SJCRH30 (cell line): Measurements from ENCODE around the gene FXYD6. TPM values are rescaled to one million over a fixed set of nuclear protein-coding genes. Genes with fewer than 3 reads are reported as not detected.

Experiments
- DNase-seq, 2 experiments: peaks; one replicate each; pipeline ENCODE4 v3.0.0-alpha.2; 2015 to 2020
- H3K27ac ChIP-seq: fragments of 250-450 bp; sonication (Bioruptor Pico); 2 replicates; pipeline ENCODE4 v1.5.1; 2020; ENCODE audit warnings: mild to moderate bottlenecking, moderate library complexity
- H3K27me3 ChIP-seq: fragments of 250-450 bp; sonication (Bioruptor Pico); 2 replicates; pipeline ENCODE4 v1.5.1; 2020; ENCODE audit warnings: mild to moderate bottlenecking, moderate library complexity
- H3K36me3 ChIP-seq: fragments of 250-450 bp; sonication (Bioruptor Pico); 2 replicates; pipeline ENCODE4 v1.5.1; 2020; ENCODE audit warnings: mild to moderate bottlenecking, moderate library complexity
- H3K4me1 ChIP-seq: fragments of 250-450 bp; sonication (Bioruptor Pico); 2 replicates; pipeline ENCODE4 v1.5.1; 2020; ENCODE audit warnings: mild to moderate bottlenecking, moderate library complexity
- H3K4me3 ChIP-seq: fragments of 250-450 bp; sonication (Bioruptor Pico); 2 replicates; pipeline ENCODE4 v1.5.1; 2020; ENCODE audit warnings: mild to moderate bottlenecking, moderate library complexity
- H3K9me3 ChIP-seq: fragments of 250-450 bp; sonication (Bioruptor Pico); replicated peaks from 2 replicates; pipeline ENCODE4 v1.5.1; 2020; ENCODE audit warnings: mild to moderate bottlenecking, moderate library complexity
- total RNA-seq: library from RNA; depleted of rRNA; stranded (reverse); fragments of >200 nt; shearing (Covaris generic); gene quantifications from 2 replicates; pipeline ENCODE4 v1.2.3, GENCODE V29; 2014

The FXYD6 gene
- total RNA-seq, 1 experiment from 2014 or later = 90.1 TPM

DNA sequence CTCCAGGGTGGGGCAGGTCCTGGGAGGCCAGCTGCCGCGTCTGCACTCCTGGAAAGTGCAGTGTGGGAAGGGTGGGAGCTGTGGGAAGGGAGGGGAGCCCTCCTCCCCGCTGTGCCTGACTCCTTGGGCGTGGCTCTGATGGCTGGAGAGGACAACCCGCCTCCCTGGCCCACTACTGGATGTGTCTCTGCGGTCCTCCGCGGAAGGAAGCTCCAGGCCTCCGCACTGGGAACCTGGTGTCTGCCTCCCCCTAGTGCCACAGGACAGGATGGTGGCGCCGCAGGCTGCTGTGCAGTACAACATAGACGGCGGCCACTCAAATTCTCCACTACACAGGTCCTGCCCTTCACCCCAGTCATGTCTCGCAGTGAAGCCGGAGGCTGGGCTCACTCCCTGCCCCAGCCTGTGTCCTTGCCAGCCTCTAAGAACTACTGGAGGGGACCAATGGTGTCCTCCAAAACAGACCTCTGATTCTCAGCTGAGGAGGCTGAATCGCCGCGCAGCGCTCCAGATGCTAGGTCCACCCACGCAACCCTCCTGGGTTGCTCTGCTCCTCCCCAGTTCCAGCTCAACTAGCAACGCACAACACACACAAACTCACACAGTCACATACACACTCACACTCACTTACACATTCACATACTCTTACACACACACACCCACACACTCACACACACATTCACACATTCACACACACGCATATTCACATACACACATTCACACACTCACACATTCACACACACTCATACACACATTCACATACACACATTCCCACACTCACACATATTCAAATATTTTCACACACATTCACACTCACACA is 67.0 kb downstream of the FXYD6 start:
- H3K4me3 ChIP-seq = no peak overlapping the region
- no peaks in the 10 kb centered on the region for H3K27me3 ChIP-seq
- H3K4me1 ChIP-seq = no peaks in the 10 kb centered on the region
- H3K9me3 ChIP-seq = no peaks in the 10 kb centered on the region
- peak; percentile 48 to 60 for DNase-seq
- H3K27ac ChIP-seq = no peak overlapping the region
- H3K36me3 ChIP-seq = no peaks in the 10 kb centered on the region

DNA sequence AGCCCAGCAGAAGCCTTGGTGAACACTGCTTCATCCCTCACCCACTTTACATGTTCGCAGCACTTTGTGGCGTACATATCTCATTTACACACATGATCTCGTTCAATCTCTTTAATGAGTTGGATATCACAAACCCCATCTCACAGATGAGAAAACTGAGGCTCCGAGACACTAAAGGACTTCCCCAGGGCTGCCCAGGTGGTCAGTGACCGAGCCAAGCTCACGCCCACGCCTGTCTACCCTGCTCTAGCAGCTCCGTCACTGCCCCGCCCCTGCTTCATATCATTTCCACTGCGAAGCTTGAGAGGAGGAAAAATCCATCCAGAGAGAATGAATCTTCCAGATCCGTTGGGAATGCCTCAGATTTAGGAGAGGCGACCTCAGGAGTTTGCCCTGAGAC is 67.7 kb downstream of the FXYD6 start:
- Histone ChIP-seq H3K9me3 (no peaks in the 10 kb centered on the region), H3K27me3 (no peaks in the 10 kb centered on the region), H3K27ac (no peak overlapping the region), H3K4me1 (no peaks in the 10 kb centered on the region), H3K36me3 (no peaks in the 10 kb centered on the region), H3K4me3 (no peak overlapping the region)
- DNase-seq = no peak

DNA sequence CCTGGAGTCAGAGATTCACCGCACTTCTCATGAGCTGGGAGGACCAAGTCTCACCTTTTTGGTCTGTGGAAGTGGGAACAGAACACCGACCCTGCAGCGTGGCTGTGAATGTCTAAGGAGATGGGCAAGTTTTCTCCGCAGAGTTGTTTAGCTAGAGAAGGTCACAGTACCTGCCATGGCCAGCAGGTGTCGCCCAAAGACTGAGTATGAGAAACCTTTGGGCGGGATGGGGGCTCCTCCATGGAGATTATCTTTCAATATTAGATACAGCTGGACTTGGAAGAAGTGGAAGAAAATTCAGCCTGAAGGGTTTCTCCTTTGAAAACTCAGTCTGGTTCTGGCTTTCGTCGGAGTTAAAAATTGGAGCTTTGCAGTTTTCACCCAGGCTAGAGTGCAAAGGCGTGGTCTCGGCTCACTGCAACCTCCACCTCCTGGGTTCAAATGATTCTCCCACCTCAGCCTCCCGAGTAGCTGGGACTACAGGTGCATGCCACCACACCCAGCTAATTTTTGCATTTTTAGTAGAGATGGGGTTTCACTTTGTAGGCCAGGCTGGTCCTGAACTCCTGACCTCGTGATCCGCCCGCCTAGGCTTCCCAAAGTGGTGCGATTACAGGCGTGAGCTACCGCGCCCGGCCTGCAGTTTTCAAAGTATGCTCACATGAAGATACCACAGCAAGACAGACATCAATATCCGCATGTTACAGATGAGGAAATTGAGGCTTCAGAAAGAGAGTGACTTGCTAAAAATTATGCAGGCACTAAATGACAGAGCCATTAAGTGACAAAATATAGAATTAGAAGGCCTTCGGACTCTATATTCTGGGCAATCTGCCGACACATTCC is 68.8 kb downstream of the FXYD6 start:
- peak; percentile 33 to 69 for DNase-seq
- no peaks in the 10 kb centered on the region for H3K27me3 ChIP-seq
- H3K36me3 ChIP-seq = no peaks in the 10 kb centered on the region
- H3K9me3 ChIP-seq = no peaks in the 10 kb centered on the region
- H3K27ac ChIP-seq = no peak overlapping the region
- H3K4me1 ChIP-seq = no peaks in the 10 kb centered on the region
- no peak overlapping the region for H3K4me3 ChIP-seq

DNA sequence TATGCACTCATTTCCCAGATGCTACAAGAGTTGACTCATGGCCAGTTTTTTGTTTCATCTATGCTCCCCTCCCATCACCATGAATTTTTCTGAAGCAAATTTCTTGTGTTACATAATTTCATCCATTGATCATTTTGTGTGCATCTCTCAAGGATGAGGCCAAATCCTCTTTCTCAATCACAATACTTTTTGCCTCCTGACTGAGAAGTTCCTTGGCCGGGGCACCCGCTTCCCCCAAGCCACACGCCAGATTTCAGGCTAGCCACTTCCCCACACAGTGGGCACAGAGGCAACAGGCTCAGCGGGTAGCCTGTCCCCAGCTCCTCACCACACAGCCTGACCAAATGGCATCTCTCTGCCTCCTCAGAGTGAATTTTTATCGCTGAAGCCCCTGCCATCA is 69.6 kb downstream of the FXYD6 start:
- H3K27ac ChIP-seq = no peak overlapping the region
- H3K36me3 ChIP-seq = no peaks in the 10 kb centered on the region
- no peaks in the 10 kb centered on the region for H3K9me3 ChIP-seq
- no peaks in the 10 kb centered on the region for H3K27me3 ChIP-seq
- no peak for DNase-seq
- no peak overlapping the region for H3K4me3 ChIP-seq
- H3K4me1 ChIP-seq = no peaks in the 10 kb centered on the region

DNA sequence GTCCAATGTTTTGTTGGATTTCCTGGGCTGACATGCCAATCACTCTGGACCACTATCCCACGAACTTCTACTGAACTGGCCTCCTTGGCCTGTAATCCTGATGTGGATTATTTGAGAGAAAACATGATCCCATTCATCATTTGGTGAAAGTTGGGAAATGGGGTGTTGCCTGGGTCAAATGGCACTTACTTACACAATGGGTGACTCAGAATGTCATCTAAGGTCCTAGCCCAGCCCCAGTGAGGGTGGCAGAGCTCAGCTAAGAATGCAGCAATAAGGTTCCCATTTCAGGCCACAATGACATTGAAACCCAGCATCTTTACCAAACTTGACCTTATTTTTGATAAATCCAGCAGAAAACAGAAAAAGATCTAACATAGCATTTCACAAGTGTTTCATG is 71.4 kb downstream of the FXYD6 start:
- DNase-seq = no peak
- H3K9me3 ChIP-seq = no peaks in the 10 kb centered on the region

DNA sequence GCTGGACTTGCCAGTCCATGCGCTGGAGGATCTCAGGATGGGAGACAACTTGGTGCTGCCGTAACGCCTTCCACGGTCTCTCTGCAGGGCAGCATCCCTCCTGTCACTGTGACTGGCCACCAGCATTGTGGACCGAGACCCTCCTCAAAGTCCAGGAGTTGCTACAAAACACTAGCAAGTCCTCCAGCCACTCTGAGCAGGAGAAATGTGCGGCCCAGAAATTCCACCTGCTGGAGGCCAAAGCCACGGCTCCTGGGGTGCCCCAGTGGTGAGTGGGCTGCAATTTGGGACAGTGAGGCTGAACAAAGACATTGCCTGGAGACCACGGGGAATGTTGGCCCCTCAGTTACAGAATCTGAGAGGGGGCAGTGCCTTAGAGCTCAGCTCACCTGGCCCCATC is 72.6 kb downstream of the FXYD6 start:
- Histone ChIP-seq H3K9me3 (no peaks in the 10 kb centered on the region), H3K36me3 (no peaks in the 10 kb centered on the region), H3K27ac (no peak overlapping the region), H3K4me3 (no peak overlapping the region), H3K4me1 (no peaks in the 10 kb centered on the region), H3K27me3 (no peaks in the 10 kb centered on the region)
- DNase-seq = no peak

More for the DNA sequence above, 71.4 kb downstream of the FXYD6 start:
- Histone ChIP-seq H3K4me3 (no peak overlapping the region), H3K27ac (no peak overlapping the region), H3K4me1 (no peaks in the 10 kb centered on the region), H3K36me3 (no peaks in the 10 kb centered on the region), H3K27me3 (no peaks in the 10 kb centered on the region)

DNA sequence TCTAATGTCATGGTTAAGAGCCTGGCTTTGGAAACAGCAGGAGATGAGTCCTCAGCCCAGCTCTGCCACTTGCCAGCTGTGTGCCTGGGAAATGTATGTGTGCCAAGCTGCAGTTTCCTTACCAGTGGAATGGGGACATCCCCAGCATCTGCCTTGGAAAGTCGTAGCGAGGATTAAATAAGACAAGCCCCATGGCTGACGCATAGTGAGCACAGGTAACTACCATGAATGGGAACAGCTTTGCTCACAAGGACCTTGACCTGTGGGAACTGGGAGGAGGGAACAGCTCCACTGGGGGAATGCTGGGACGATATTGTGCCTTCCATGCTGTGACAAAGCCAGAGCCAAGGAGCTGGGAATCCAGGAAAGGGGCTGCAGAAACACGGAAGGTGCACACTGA is 76.8 kb downstream of the FXYD6 start:
- H3K36me3 ChIP-seq = no peaks in the 10 kb centered on the region
- H3K27me3 ChIP-seq = no peaks in the 10 kb centered on the region
- DNase-seq = no peak
- H3K4me1 ChIP-seq = no peaks in the 10 kb centered on the region
- no peaks in the 10 kb centered on the region for H3K9me3 ChIP-seq
- H3K27ac ChIP-seq = no peak overlapping the region
- H3K4me3 ChIP-seq = no peak overlapping the region

DNA sequence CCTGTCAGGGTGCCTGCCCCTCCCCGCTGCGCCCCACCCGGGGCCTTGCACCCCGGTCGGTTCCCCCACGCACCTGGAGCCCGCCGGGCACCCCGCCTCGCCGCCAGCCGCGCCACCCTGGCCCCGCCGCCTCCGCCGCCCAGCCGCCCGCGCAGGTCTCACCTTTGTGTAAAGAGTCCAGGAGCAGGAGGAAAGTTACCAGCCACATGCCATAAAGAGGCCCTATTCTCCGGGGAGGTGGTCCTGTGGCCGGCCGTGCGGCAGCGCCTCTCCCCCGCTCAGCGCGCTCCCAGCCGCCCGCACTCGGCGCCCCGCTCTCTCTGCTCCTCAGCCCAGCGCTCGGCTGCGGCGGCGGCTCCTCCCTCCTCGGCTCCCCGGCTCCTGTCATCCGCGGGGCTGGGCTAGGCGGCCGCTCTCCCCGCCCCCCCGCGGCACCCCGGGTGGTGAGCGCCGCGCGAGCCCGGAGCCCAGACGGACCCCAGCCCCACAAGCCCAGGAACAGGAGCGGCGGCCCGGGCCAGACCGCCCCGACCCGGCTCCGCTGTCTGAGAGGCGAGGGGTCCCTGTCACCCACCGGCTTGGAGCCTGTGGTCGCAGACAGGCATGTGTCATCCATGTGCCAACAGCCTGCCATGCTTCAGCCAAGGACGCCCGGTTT is 79.5 kb downstream of the FXYD6 start, which contains the start of gene DSCAML1:
DSCAML1 (minus strand) TSS at position 345 of the 658 bp plus-strand sequence; CDS start at position 208, 137 bp downstream.
- H3K4me1 ChIP-seq = no peaks in the 10 kb centered on the region
- no peaks in the 10 kb centered on the region for H3K27me3 ChIP-seq
- no peak within 1 kb of the TSS for H3K27ac ChIP-seq
- H3K9me3 ChIP-seq = no peaks in the 10 kb centered on the region
- no peak for DNase-seq
- no peaks in the 10 kb centered on the region for H3K36me3 ChIP-seq
- no peak within 1 kb of the TSS for H3K4me3 ChIP-seq

DNA sequence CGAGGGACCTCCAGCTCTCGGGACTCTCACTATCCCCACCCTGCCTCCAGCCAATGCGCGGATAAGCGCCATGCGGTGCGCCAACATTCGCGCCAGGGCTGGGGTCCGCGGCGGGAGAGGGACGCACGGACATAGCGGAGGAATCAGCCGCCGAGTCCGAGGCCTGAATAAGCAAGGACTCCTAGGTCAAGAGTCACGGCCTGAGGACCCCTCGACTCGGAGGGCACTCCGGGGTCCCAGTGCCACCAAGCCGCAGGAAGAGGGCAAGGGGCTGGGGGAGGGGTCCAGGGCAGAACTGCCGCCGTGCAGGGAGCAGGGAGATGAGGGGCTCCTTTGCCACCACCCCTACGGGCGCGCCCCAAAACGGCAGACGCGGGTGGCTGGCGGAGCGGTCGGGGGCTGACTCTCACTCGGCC is 80.0 kb downstream of the FXYD6 start:
- Histone ChIP-seq H3K4me1 (no peaks in the 10 kb centered on the region), H3K27me3 (no peaks in the 10 kb centered on the region)

DNA sequence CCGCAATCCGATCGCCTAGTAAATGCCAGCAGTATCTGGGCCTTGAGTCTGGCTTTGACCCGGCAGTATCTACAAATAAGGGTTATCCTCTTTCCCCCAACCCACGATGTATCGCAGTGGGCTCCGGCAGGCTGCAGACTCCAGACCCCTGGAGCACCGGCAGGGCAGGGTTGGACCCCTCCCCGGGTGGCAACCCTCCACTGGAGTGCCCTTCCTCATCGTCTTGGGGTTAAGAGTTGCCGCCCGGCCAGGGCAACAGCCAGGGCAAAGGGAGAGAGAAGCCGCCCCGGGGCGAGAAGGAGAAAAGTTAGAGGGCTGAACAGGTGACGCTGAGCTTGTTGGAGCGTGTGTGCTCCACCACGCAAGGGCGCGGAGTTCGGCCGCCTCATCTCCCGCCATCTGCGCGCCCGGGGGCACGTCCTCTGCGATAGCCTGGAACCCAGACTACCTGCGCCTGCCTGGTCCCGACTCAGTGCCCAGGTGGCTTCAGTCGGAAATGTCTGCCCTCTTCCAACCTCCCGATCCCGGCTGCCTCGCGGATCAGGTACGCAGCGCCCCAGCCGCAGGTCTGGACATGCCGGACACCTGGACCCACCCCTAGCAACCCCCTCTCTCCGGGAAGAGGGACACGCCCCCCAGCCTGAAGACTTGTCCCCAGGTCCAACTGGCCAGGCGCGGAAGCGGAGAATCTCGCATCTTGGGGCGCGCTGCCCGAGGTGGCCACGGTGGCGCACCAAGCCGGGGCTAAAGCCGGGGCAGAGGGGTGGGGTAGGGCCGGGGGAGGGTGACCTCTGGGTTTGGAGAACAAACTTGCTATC is 80.6 kb downstream of the FXYD6 start:
- Histone ChIP-seq H3K36me3 (no peaks in the 10 kb centered on the region), H3K9me3 (no peaks in the 10 kb centered on the region), H3K4me3 (no peak overlapping the region), H3K27ac (no peak overlapping the region), H3K4me1 (no peaks in the 10 kb centered on the region), H3K27me3 (no peaks in the 10 kb centered on the region)
- DNase-seq = no peak

More for the DNA sequence above, 80.0 kb downstream of the FXYD6 start:
- no peaks in the 10 kb centered on the region for H3K9me3 ChIP-seq
- H3K4me3 ChIP-seq = no peak overlapping the region
- no peak for DNase-seq
- no peaks in the 10 kb centered on the region for H3K36me3 ChIP-seq
- H3K27ac ChIP-seq = no peak overlapping the region

DNA sequence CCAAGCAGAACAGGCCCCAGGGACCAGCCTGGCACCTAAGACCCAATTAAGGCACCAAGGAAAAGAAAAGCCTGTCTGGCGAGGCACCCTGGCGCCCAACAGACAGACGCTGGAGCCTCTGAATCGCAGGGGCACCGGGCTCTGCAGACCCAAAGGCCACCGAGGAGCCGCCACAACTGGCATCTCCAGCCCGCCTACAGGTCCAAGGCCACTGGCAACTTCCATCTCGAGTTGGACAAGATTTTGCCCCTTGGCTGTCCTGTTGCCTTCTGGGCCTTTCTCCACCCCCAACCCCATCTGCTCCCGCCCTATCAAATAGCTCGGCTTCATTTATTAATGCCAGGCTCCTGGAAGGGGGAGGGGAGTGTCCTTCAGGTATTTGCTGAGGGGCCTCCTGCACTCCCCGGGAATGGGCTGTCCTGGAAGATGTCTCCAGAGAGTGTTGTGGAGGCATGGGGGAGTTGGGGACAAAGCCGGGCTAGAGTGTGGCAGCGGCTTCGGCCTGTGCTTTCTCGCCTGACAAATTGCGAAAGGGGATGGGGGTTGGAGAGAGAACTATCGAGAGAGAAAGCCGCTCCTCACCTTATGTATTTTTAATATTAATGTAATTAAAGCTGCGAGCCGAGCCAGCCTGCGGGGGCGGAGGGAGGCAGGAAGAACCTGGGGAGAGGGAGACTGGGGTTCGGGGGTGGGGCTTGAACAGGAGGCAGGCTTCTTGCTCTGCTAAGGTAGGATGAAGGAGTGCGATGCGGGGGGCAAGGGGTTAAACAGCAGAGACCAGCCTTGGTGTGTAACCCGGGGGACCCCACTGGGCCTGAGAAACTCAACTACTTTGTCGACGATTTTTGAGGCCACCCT is 81.5 kb downstream of the FXYD6 start:
- Histone ChIP-seq H3K27me3 (no peaks in the 10 kb centered on the region), H3K9me3 (no peaks in the 10 kb centered on the region), H3K27ac (no peak overlapping the region), H3K36me3 (no peaks in the 10 kb centered on the region), H3K4me3 (no peak overlapping the region), H3K4me1 (peaks cover 2% of the 10 kb centered on the region)
- no peak for DNase-seq

DNA sequence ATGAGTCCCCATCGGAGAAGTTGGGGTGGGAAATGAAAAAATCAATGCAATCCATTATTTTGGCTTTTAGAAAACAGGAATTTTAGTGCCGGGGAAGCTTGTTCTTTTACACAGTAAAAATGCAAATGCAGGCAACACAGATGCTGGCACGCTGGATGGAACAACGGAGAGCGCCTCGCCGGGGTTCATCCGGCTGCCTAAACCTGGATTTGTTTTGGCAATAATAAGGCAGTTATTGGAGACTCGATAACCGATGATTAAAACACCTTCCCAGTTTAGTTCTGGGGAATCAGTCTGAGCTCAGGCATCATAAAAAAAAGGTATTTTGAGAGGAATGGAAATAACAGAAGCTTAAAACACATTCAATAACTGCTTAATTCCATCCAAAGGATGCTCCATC is 82.3 kb downstream of the FXYD6 start:
- no peak overlapping the region for H3K4me3 ChIP-seq
- no peaks in the 10 kb centered on the region for H3K9me3 ChIP-seq
- H3K27ac ChIP-seq = no peak overlapping the region
- no peaks in the 10 kb centered on the region for H3K27me3 ChIP-seq
- DNase-seq = no peak
- no peaks in the 10 kb centered on the region for H3K36me3 ChIP-seq
- H3K4me1 ChIP-seq = peaks cover 5% of the 10 kb centered on the region

DNA sequence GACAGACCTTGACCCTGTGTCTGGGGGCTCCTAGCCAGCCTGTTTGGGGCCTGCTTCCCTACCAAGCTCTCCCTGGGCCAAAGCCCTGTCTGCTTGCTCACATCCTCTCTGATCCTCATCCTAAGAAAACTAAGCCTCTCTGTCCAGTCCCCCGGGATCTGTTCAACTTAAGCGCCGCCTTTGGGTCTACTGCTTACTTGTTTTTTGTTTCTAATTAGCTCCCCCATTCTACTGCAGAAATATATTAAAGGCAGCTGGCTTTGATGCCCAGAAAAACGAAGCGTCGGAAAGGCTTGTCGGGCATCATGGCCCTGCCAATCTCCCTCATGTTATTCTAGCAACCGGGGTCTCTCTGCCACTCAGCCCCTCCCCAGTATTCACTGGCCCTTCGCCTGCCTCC is 82.9 kb downstream of the FXYD6 start:
- Histone ChIP-seq H3K27ac (no peak overlapping the region), H3K36me3 (no peaks in the 10 kb centered on the region), H3K4me1 (peaks cover 5% of the 10 kb centered on the region), H3K27me3 (no peaks in the 10 kb centered on the region), H3K9me3 (no peaks in the 10 kb centered on the region), H3K4me3 (no peak overlapping the region)
- no peak for DNase-seq
